OCI-LY3 (cell line): ENCODE measurements around the gene OR4K14.

Experiments used
- CTCF ChIP-seq: fragments of 200-600, 300-600 bp; sonication (generic); IDR thresholded peaks from 2 replicates; pipeline ENCODE4 v1.5.1; 2014; ENCODE audit warnings: antibody characterized with exemption, low read length, low read depth
- EZH2phosphoT487 ChIP-seq: fragments of 200-600 bp; shearing (Covaris generic); IDR thresholded peaks from 2 replicates; pipeline ENCODE4 v1.6.1; 2018; ENCODE audit warnings: antibody characterized with exemption, mixed run types, low read depth

- TF ChIP-seq CTCF (no peak), EZH2phosphoT487 (no peak)
Observed at GRCh38 chr14:20002319-20002718, 16.8 kb downstream of the OR4K14 start.
